AG09309 (cell line): ENCODE data around the gene MTHFSD.

ENCODE experiments used
- DNase-seq: peaks from one replicate; pipeline ENCODE4 v3.0.0-alpha.2; 2010; ENCODE audit warnings: low read depth
- H3K4me3 ChIP-seq: 2 replicates; pipeline ENCODE4 v1.5.1; 2011; ENCODE audit warnings: mild to moderate bottlenecking, low read depth, low read length, moderate library complexity; ENCODE audit not compliant: control insufficient read depth
- TF ChIP-seq, protein P1 (sequence below): IDR thresholded peaks from 2 replicates; pipeline ENCODE4 v1.5.1; 2011; ENCODE audit warnings: mild to moderate bottlenecking, low read depth, low read length, inconsistent platforms; ENCODE audit not compliant: insufficient read depth, control insufficient read depth; ENCODE audit errors: missing control alignments

The MTHFSD gene

DNA sequence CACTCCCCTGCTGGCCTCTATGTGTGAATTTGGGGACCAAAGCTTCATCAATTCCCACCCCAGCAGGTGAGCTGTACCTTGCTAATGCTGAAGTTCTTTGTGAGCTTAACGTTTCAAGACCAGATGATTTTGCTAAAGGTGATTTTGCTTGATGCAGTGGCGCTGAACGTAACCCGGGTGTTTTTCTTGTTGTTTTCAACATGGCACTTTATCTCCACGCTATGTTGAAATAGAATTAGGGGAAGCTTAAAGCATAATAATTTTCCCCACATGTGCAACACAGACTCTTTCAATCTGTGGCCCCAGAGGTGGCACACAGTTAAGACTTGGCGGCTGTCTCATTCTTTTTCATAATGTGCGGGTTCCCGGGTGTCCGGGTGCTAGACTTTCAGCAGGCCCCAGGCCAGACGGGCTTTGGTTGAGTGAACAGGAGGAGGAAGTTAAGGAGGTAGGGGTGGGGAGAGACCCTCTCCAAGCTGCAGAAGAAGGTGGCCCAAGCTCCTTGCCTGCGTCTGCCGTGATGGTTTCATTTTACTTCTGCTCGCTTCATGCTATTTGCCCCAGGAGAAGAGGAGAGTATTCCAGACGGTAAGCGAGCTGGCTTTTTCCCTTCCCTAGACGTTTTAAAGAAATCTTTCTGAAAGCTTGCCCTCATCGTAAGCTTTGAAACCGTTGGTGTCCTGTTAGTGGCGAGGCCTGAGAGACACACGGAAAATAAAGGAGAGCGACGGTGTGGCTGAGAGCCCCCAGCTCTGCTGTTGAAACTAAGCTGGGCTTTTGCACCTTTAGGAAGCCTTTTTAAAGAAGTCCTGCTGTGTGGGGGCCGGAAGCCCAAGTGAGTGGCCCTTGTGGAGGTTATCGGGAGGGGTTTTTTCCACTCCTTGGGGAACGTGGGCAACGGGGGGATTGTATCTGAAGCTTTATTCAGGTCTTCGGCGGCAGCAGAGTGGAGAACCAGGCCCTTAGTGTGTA lies 15.8 kb upstream of the MTHFSD start:
- H3K4me3 ChIP-seq, result peak overlapping the region; percentile 88
- no peak for DNase-seq
- TF ChIP-seq, protein P1, sequence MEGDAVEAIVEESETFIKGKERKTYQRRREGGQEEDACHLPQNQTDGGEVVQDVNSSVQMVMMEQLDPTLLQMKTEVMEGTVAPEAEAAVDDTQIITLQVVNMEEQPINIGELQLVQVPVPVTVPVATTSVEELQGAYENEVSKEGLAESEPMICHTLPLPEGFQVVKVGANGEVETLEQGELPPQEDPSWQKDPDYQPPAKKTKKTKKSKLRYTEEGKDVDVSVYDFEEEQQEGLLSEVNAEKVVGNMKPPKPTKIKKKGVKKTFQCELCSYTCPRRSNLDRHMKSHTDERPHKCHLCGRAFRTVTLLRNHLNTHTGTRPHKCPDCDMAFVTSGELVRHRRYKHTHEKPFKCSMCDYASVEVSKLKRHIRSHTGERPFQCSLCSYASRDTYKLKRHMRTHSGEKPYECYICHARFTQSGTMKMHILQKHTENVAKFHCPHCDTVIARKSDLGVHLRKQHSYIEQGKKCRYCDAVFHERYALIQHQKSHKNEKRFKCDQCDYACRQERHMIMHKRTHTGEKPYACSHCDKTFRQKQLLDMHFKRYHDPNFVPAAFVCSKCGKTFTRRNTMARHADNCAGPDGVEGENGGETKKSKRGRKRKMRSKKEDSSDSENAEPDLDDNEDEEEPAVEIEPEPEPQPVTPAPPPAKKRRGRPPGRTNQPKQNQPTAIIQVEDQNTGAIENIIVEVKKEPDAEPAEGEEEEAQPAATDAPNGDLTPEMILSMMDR, result no peak

DNA sequence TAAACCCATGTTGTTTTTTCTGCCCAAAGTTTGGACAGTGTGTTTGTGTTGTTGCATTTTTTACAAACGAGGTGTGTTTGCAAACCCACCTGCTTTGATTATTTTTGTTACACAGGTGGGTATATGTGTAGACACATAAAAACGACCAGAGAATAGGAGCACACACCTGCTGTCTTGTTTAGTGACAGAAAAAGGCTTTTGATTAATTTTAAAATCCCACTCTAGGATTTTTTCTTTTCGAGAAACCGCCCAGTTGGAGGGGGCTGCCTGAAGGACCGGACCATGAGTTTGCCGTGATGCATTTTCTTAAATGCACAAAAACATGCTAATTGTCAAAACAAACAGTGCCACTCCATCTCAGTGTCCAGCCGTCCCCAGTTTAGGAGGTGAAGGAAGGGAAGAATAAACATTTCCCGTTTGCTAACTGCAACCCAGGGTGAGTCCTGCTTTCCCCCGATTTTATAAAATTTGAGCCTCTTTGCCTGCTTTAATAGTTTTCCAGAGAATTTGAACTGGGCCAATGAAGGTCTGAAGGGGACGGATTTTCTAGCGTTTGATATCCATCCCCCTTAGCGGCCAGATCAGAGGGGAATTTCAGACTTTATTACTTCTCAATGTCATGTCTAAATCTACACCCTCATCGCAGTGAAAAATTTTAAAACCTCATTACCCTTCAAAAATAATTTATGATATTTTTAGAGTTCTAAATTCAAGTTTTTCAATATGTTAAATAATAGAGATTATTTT lies 14.8 kb upstream of the MTHFSD start:
- no peak for DNase-seq
- H3K4me3 ChIP-seq, result peak overlapping the region; percentile 88
- TF ChIP-seq, protein P1, result no peak

- H3K4me3 ChIP-seq, result peak overlapping the region; percentile 88
- DNase-seq, result no peak
- TF ChIP-seq, protein P1, result no peak
Measured at GRCh38 chr16:86568677-86569623, 13.9 kb upstream of the MTHFSD start.

GRCh38 chr16:86567701-86568581 lies 12.9 kb upstream of the MTHFSD start:
- H3K4me3 ChIP-seq, result peak overlapping the region; percentile 88
- TF ChIP-seq, protein P1, result peak; percentile 7
- no peak for DNase-seq

DNA sequence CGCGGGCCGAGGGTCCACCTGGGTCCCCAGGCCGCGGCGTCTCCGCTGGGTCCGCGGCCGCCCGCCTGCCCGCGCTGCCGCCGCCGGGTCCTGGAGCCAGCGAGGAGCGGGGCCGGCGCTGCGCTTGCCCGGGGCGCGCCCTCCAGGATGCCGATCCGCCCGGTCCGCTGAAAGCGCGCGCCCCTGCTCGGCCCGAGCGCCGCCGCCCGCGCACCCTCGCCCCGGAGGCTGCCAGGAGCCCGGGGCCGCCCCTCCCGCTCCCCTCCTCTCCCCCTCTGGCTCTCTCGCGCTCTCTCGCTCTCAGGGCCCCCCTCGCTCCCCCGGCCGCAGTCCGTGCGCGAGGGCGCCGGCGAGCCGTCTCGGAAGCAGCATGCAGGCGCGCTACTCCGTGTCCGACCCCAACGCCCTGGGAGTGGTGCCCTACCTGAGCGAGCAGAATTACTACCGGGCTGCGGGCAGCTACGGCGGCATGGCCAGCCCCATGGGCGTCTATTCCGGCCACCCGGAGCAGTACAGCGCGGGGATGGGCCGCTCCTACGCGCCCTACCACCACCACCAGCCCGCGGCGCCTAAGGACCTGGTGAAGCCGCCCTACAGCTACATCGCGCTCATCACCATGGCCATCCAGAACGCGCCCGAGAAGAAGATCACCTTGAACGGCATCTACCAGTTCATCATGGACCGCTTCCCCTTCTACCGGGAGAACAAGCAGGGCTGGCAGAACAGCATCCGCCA lies 12.1 kb upstream of the MTHFSD start:
- TF ChIP-seq, protein P1, result peak; percentile 8
- H3K4me3 ChIP-seq, result peak overlapping the region; percentile 88
- no peak for DNase-seq
